H1 (cell line): ENCODE measurements around the gene C2CD2L. TPM values are rescaled to one million over a fixed set of nuclear protein-coding genes. Genes with fewer than 3 reads are reported as not detected.
A peak's percentile ranks its signal among the peaks of the same experiment; 100 is the strongest.

ENCODE experiments used
- CTCF ChIA-PET: fragments of 300-600 bp; sonication (Branson Sonifier 250); formaldehyde crosslinking; loops from one replicate; lab custom pipeline; 2021; ENCODE audit not compliant: partially characterized antibody; lab: Charles Lee
- POLR2A ChIA-PET: fragments of 300-600 bp; sonication (Branson Sonifier 250); formaldehyde crosslinking; loops from one replicate; lab custom pipeline; 2021; ENCODE audit warnings: inconsistent platforms; ENCODE audit not compliant: partially characterized antibody; lab: Charles Lee
- DNase-seq, 2 experiments: peaks; one replicate each; pipeline versions ENCODE4 v3.0.0 to v3.0.0-alpha.2; 2010 to 2022; ENCODE audit warnings: low spot score in 2 of 2, low read depth in 1 of 2, mixed read lengths in 1 of 2
- FAIRE-seq: peaks from 2 replicates; lab custom pipeline; 2011; peaks lifted over from hg19 to GRCh38; lab: Jason Lieb, UNC
- H2AFZ ChIP-seq: 2 replicates; pipeline ENCODE4 v1.8.1; 2012; ENCODE audit warnings: low read length, inconsistent platforms
- H2AK5ac ChIP-seq: 2 replicates; pipeline ENCODE4 v1.6.1; 2013; ENCODE audit warnings: low read depth, low read length
- H2BK120ac ChIP-seq: replicated peaks from 2 replicates; pipeline ENCODE3; 2013; ENCODE audit warnings: low read depth, low read length, inconsistent platforms
- H2BK12ac ChIP-seq: 2 replicates; pipeline ENCODE4 v1.6.1; 2013; ENCODE audit warnings: low read depth, low read length
- H2BK15ac ChIP-seq: 2 replicates; pipeline ENCODE4 v1.6.1; 2013; ENCODE audit warnings: low read length
- H2BK20ac ChIP-seq: 2 replicates; pipeline ENCODE4 v1.6.1; 2013; ENCODE audit warnings: low read length
- H2BK5ac ChIP-seq: 2 replicates; pipeline ENCODE4 v1.6.1; 2013; ENCODE audit warnings: low read depth, low read length
- H3K14ac ChIP-seq: 2 replicates; pipeline ENCODE4 v1.6.1; 2013; ENCODE audit warnings: inconsistent platforms; ENCODE audit not compliant: insufficient read length
- H3K18ac ChIP-seq: 2 replicates; pipeline ENCODE4 v1.6.1; 2013; ENCODE audit warnings: low read length; ENCODE audit errors: extremely low read depth
- H3K23ac ChIP-seq: 2 replicates; pipeline ENCODE4 v1.6.1; 2013; ENCODE audit warnings: inconsistent platforms; ENCODE audit not compliant: insufficient read length
- H3K23me2 ChIP-seq: 2 replicates; pipeline ENCODE4 v1.6.1; 2013; ENCODE audit warnings: low read depth, low read length
- H3K27ac ChIP-seq: 2 replicates; pipeline ENCODE4 v1.6.1; 2011; ENCODE audit warnings: low read depth, low read length, inconsistent platforms
- H3K27me3 ChIP-seq, 4 experiments: replicated peaks in 1 of 4; 1 replicate in 1 of 4; 2 replicates in 3 of 4; pipeline versions ENCODE4 v1.6.1 to v1.8.1; 2011 to 2013; ENCODE audit warnings: low read length in 3 of 4, mild to moderate bottlenecking in 3 of 4, inconsistent platforms in 2 of 4, mixed read lengths in 2 of 4, moderate library complexity in 1 of 4; ENCODE audit not compliant: control insufficient read depth in 3 of 4, insufficient read depth in 3 of 4; ENCODE audit errors: extremely low read depth in 1 of 4
- H3K36me3 ChIP-seq, 4 experiments: 2 replicates each; pipeline versions ENCODE4 v1.6.1 to v1.8.1; 2011 to 2013; ENCODE audit warnings: mild to moderate bottlenecking in 4 of 4, low read length in 3 of 4, moderate library complexity in 2 of 4, control low read depth in 1 of 4, inconsistent platforms in 1 of 4; ENCODE audit not compliant: insufficient read depth in 4 of 4, control insufficient read depth in 2 of 4
- H3K4ac ChIP-seq: replicated peaks from 2 replicates; pipeline ENCODE3; 2013; ENCODE audit warnings: low read length, low read depth, mixed read lengths, inconsistent platforms; ENCODE audit not compliant: insufficient read length
- H3K4me1 ChIP-seq, 4 experiments: replicated peaks in 1 of 4; 1 replicate in 1 of 4; 2 replicates in 3 of 4; pipeline versions ENCODE4 v1.6.1 to v1.8.1; 2011 to 2013; ENCODE audit warnings: low read length in 3 of 4, inconsistent platforms in 2 of 4, mixed read lengths in 1 of 4; ENCODE audit not compliant: insufficient read depth in 4 of 4, control insufficient read depth in 3 of 4
- H3K4me2 ChIP-seq, 2 experiments: 2 replicates each; pipeline versions ENCODE4 v1.6.1 to v1.8.1; 2011 to 2013; ENCODE audit warnings: low read depth in 2 of 2, low read length in 2 of 2, control low read depth in 1 of 2, inconsistent platforms in 1 of 2, mild to moderate bottlenecking in 1 of 2; ENCODE audit not compliant: insufficient read depth in 1 of 2
- H3K4me3 ChIP-seq, 4 experiments: fragments of 200-600, 300-600 bp in 1 of 4; sonication (generic), shearing (Covaris generic), sonication (Bioruptor Twin) in 1 of 4; 2 replicates each; pipeline versions ENCODE4 v1.5.1 to v1.8.1; 2011 to 2016; ENCODE audit warnings: low read length in 4 of 4, low read depth in 3 of 4, control low read depth in 2 of 4, inconsistent platforms in 2 of 4, mild to moderate bottlenecking in 2 of 4, mixed read lengths in 1 of 4, moderate library complexity in 1 of 4; ENCODE audit not compliant: insufficient read depth in 2 of 4; ENCODE audit errors: extremely low read depth in 1 of 4
- H3K56ac ChIP-seq: replicated peaks from 2 replicates; pipeline ENCODE3; 2013; ENCODE audit warnings: low read depth, mild to moderate bottlenecking, mixed read lengths, low read length, inconsistent platforms; ENCODE audit not compliant: insufficient read length
- H3K79me1 ChIP-seq: 2 replicates; pipeline ENCODE4 v1.6.1; 2013; ENCODE audit warnings: low read depth, low read length, control low read depth
- H3K79me2 ChIP-seq, 2 experiments: 2 replicates each; pipeline versions ENCODE4 v1.6.1 to v1.8.1; 2012 to 2013; ENCODE audit warnings: low read length in 2 of 2, mild to moderate bottlenecking in 2 of 2, inconsistent platforms in 1 of 2; ENCODE audit not compliant: insufficient read depth in 2 of 2, control insufficient read depth in 1 of 2
- H3K9ac ChIP-seq, 4 experiments: replicated peaks in 1 of 4; 1 replicate in 1 of 4; 2 replicates in 3 of 4; pipeline versions ENCODE4 v1.6.1 to v1.8.1; 2011 to 2013; ENCODE audit warnings: low read depth in 3 of 4, low read length in 3 of 4, control low read depth in 2 of 4, mild to moderate bottlenecking in 2 of 4, moderate library complexity in 2 of 4, inconsistent platforms in 1 of 4; ENCODE audit errors: extremely low read depth in 1 of 4
- H3K9me3 ChIP-seq, 2 experiments: 2 replicates each; pipeline versions ENCODE4 v1.6.1 to v1.8.1; 2012 to 2013; ENCODE audit warnings: mild to moderate bottlenecking in 2 of 2, moderate library complexity in 2 of 2, control low read depth in 1 of 2, inconsistent platforms in 1 of 2, low read depth in 1 of 2, low read length in 1 of 2, mixed read lengths in 1 of 2; ENCODE audit not compliant: insufficient read depth in 2 of 2
- H4K20me1 ChIP-seq, 2 experiments: replicated peaks in 1 of 2; 2 replicates each; pipeline versions ENCODE3 to v1.8.1; 2011 to 2013; ENCODE audit warnings: inconsistent platforms in 2 of 2, low read length in 2 of 2, mild to moderate bottlenecking in 1 of 2; ENCODE audit not compliant: insufficient read depth in 2 of 2, control insufficient read depth in 1 of 2
- H4K5ac ChIP-seq: 2 replicates; pipeline ENCODE4 v1.6.1; 2013; ENCODE audit warnings: low read length, low read depth, mixed read lengths, inconsistent platforms; ENCODE audit not compliant: insufficient read length
- H4K8ac ChIP-seq: 2 replicates; pipeline ENCODE4 v1.8.0; 2013; ENCODE audit warnings: mild to moderate bottlenecking, moderate library complexity, low read length, inconsistent platforms; ENCODE audit not compliant: insufficient read depth; ENCODE audit errors: extremely low read depth
- H4K91ac ChIP-seq: replicated peaks from 2 replicates; pipeline ENCODE3; 2013; ENCODE audit warnings: low read length, mixed read lengths, inconsistent platforms; ENCODE audit not compliant: insufficient read length
- BACH1 ChIP-seq: IDR thresholded peaks from 2 replicates; pipeline ENCODE4 v1.6.1; 2012; ENCODE audit warnings: low read length, improper control_type of control experiment
- POLR2AphosphoS5 ChIP-seq: IDR thresholded peaks from 2 replicates; pipeline ENCODE4 v1.6.1; 2011; ENCODE audit warnings: low read depth, low read length
- RXRA ChIP-seq: IDR thresholded peaks from 2 replicates; pipeline ENCODE4 v1.6.1; 2011; ENCODE audit warnings: low read depth, mild to moderate bottlenecking, low read length, moderate library complexity; ENCODE audit not compliant: insufficient read depth
- SIRT6 ChIP-seq: IDR thresholded peaks from one replicate; pipeline ENCODE4 v1.7.1; 2012; ENCODE audit warnings: low read length, inconsistent platforms
- TCF12 ChIP-seq: IDR thresholded peaks from 2 replicates; pipeline ENCODE4 v1.6.1; 2011; ENCODE audit warnings: low read depth, mild to moderate bottlenecking, low read length
- WGBS, 2 experiments: shearing (Covaris generic) in 1 of 2; methylation state at CpG; one replicate each; pipeline versions ENCODE4 v1.1.6 to v1.1.7; 2013 to 2015; ENCODE audit warnings: low lambda C conversion rate in 2 of 2, mixed read lengths in 2 of 2, inconsistent platforms in 1 of 2, low coverage in 1 of 2, missing lambda C conversion rate in 1 of 2; ENCODE audit not compliant: insufficient replicate concordance in 2 of 2, insufficient coverage in 1 of 2, insufficient read length in 1 of 2; ENCODE audit errors: extremely low coverage in 1 of 2, missing lambda C conversion rate in 1 of 2; 5-methylcytosine and 5-hydroxymethylcytosine counted together
- polyA plus RNA-seq, 7 experiments: library from polyadenylated mRNA; depleted of rRNA in 3 of 7; stranded (reverse) in 5 of 7; unstranded in 2 of 7; fragments of >200 nt in 5 of 7; fragments of 200-250 nt in 2 of 7; gene quantifications; 1 replicate in 5 of 7; 2 replicates in 1 of 7; 4 replicates in 1 of 7; pipeline versions ENCODE4 v1.2.1 to v1.2.3, GENCODE V29; 2011 to 2013; ENCODE audit warnings: missing spikeins in 2 of 7, mixed read lengths in 2 of 7
- total RNA-seq: library from RNA; stranded (reverse); fragmentation: NEBNext Ultra II Directional; extraction: Animal tissue kit (Norgen Biotek cat#: 25700); gene quantifications from 2 replicates; pipeline ENCODE4 v1.2.1, GENCODE V29; 2021
- TF ChIP-seq, protein P1 (sequence below), 3 experiments: IDR thresholded peaks; 1 replicate in 2 of 3; 2 replicates in 1 of 3; pipeline versions ENCODE4 v1.5.1 to v1.6.1; 2011; ENCODE audit warnings: low read length in 3 of 3, mild to moderate bottlenecking in 3 of 3, inconsistent platforms in 2 of 3, low read depth in 1 of 3, moderate library complexity in 1 of 3; ENCODE audit not compliant: insufficient read depth in 1 of 3; ENCODE audit errors: control extremely low read depth in 1 of 3
- TF ChIP-seq, protein P2 (sequence below): IDR thresholded peaks from 2 replicates; pipeline ENCODE4 v1.6.1; 2011; ENCODE audit warnings: low read length, improper control_type of control experiment

The C2CD2L gene
- total and polyA plus RNA-seq, 2 of the 8 experiments (the other 6 are each of a cell fraction or from before 2014, with no cell fraction given) = 2.5 to 4.0 TPM

DNA sequence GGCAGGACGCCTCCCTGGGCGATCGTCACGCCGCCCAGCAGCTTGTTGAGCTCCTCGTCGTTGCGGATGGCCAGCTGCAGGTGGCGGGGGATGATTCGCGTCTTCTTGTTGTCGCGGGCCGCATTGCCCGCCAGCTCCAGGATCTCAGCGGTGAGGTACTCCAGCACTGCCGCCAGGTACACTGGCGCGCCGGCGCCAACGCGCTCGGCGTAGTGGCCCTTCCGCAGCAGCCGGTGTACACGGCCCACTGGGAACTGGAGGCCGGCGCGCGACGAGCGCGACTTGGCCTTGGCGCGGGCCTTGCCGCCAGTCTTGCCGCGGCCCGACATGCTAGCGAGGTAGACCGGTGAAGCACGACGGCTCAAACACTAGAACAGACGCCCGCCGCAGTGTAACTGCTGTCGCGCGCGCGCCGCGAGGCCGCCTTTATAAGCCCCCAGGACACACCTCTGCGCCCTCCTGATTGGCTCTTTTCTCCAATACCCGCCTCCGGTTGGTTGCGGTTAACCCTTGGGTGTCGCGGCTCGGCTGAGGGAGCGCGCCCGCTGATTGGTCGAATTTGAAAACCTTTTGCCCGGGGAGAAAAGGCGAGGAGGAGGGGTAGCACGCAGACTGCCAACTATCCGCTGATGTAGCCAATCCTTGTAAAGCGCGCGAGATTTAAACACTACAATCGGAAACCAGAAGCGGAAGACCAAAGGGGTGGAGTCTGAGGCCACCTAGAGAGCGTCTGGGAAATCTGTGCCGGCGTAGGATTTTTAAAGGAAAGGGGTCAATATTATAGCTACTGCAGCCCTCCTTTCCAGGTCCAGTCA, 11.9 kb upstream of the C2CD2L start:
- DNase-seq = peak; percentile 99 to 100
- Histone ChIP-seq H2BK12ac (no peak overlapping the region), H2BK5ac (peak overlapping the region; percentile 91), H3K56ac (peak overlapping the region; percentile 65), H3K9me3 (no peaks in the 10 kb centered on the region), H3K79me2 (peaks cover 18 to 38% of the 10 kb centered on the region in 2 experiments), H3K4ac (no peak overlapping the region), H3K79me1 (peaks cover 8% of the 10 kb centered on the region), H2AK5ac (peak overlapping the region; percentile 29; the same call in 1 of the 2 replicates), H2AFZ (no peak overlapping the region), H4K91ac (peak overlapping the region; percentile 96), H4K5ac (peak overlapping the region; percentile 80), H3K23me2 (peaks cover 2% of the 10 kb centered on the region; the same call in 1 of the 2 replicates), H3K27me3 (no peaks in the 10 kb centered on the region), H3K23ac (no peak overlapping the region), H3K18ac (peak overlapping the region; percentile 94), H2BK15ac (no peak overlapping the region), H3K36me3 (peaks cover 8 to 59% (median 29%) of the 10 kb centered on the region in 4 experiments; a peak in 6 of 8 replicates), H2BK20ac (no peak overlapping the region), H4K20me1 (peaks cover 16 to 18% of the 10 kb centered on the region in 2 experiments), H3K9ac (peak overlapping the region; percentile 94 to 98 (median 95)), H3K27ac (peak overlapping the region; percentile 93), H3K14ac (no peak overlapping the region), H2BK120ac (no peak overlapping the region), H3K4me2 (peak overlapping the region; percentile 64 to 96), H3K4me3 (peak overlapping the region; percentile 85 to 97 (median 92)), H3K4me1 (peaks cover 0 to 16% (median 3%) of the 10 kb centered on the region in 4 experiments; a peak in 5 of 7 replicates), H4K8ac (peak overlapping the region; percentile 86)
- 2% methylated on average over 73 of the region's 79 CpGs; no CpG with 5 or more reads in 1 of the 2 experiments for whole genome bisulfite sequencing, 2 experiments
- ChIA-PET CTCF (interaction anchor here (0.6 to 2.0 kb wide), 8 partner anchors 10 to 101 kb away, joined by 3 to 11 read pairs (median 3); partner anchors contain the start of gene VPS11), POLR2A (interaction anchor here (0.5 to 8.6 kb wide), 67 partner anchors 10 to 322 kb away, joined by 3 to 141 read pairs (median 4); partner anchors contain the start of genes ABCG4, C2CD2L, CBL and HINFP)
- FAIRE-seq = peak; percentile 99
- TF ChIP-seq, protein P1, sequence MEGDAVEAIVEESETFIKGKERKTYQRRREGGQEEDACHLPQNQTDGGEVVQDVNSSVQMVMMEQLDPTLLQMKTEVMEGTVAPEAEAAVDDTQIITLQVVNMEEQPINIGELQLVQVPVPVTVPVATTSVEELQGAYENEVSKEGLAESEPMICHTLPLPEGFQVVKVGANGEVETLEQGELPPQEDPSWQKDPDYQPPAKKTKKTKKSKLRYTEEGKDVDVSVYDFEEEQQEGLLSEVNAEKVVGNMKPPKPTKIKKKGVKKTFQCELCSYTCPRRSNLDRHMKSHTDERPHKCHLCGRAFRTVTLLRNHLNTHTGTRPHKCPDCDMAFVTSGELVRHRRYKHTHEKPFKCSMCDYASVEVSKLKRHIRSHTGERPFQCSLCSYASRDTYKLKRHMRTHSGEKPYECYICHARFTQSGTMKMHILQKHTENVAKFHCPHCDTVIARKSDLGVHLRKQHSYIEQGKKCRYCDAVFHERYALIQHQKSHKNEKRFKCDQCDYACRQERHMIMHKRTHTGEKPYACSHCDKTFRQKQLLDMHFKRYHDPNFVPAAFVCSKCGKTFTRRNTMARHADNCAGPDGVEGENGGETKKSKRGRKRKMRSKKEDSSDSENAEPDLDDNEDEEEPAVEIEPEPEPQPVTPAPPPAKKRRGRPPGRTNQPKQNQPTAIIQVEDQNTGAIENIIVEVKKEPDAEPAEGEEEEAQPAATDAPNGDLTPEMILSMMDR (IDR thresholded peaks at IDR 0.05; ENCODE audit: control extremely low read depth in 1 of 3, insufficient read depth in 1 of 3, low read depth in 1 of 3, low read length in 3 of 3) = no peak; a peak in 1 of 4 replicates
- TF ChIP-seq RXRA (no peak), TCF12 (0 out of 2 replicates have a peak, but pooled peaks have one; percentile 48), SIRT6 (no peak), BACH1 (no peak), POLR2AphosphoS5 (peak; percentile 100)
- TF ChIP-seq, protein P2, sequence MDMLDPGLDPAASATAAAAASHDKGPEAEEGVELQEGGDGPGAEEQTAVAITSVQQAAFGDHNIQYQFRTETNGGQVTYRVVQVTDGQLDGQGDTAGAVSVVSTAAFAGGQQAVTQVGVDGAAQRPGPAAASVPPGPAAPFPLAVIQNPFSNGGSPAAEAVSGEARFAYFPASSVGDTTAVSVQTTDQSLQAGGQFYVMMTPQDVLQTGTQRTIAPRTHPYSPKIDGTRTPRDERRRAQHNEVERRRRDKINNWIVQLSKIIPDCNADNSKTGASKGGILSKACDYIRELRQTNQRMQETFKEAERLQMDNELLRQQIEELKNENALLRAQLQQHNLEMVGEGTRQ = no peak
